ENCODE data around the gene RPP25L.

DNA sequence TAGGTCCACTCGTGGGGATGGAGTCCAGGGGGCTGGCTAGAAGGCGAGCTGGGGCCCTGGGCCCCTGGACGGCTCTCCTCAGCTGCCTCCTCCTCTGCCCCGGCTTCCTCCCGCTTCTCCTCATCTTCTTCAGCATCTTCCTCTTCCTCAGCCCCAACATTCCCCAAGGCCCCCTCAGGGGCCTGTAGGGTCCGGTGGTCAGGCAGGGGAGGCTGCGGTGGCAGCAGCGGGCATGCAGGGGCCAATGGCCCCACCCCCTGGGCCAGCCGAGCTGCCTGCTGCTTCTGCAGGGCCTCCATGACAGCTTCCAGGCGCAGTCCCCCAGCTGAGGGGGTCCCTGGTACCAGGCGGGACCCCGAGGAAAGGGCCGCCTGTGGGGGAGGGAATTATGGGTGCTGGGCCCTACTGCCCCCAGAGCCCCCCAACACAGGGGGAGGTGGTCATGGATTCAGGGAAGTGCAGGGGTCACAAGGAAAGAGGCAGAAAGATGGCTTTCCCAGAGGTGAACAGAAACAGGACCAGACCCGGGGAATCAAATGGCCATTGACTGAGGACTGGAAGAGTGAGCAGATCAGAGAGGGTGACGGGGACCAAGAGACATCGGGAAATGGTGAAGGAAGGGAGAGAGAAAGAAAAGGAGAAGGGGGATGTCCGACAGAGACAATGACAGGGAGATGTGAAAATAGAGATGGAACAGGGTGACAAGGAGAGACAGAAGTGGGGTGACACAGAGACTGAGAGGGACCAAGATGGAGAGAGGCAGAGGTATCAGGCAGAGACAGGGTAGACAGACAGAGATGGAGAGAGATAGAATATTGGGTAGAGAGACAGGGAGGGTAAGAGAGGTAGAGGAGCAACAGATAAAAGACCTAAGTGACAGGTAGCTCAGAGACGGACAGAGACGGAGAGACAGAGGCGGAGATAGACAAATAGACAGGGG is 16.1 kb upstream of the RPP25L start:
- TF ChIP-seq CTCF (IDR thresholded peaks at IDR 0.05): no peak
- no peak for TF ChIP-seq POLR2A (IDR thresholded peaks at IDR 0.05)

Data from esophagus squamous epithelium (tissue), 4 donors.